Measurements from ENCODE around the gene RIN3. TPM values are rescaled to one million over a fixed set of nuclear protein-coding genes. Genes with fewer than 3 reads are reported as not detected.

RIN3 gene
- total RNA-seq, 1 donor from 2014 or later = 70.6 TPM

- no peaks in the 10 kb centered on the region for H3K27me3 ChIP-seq (ENCODE audit: low read depth)
- H3K9me3 ChIP-seq = no peaks in the 10 kb centered on the region
- intact Hi-C loops (cut with DNase I) = no loop called here
- H3K36me3 ChIP-seq = peaks cover 54% of the 10 kb centered on the region
- peaks cover 57% of the 10 kb centered on the region for H3K4me1 ChIP-seq
- DNase-seq (no peak), ATAC-seq (no peak)
- no peak overlapping the region for H3K4me3 ChIP-seq
- TF ChIP-seq CTCF (IDR thresholded peaks at IDR 0.05) = no peak
- H3K27ac ChIP-seq = peak overlapping the region; percentile 80
These were observed 147.0 kb downstream of the RIN3 start for GRCh38 chr14:92660571-92660970.

- no peaks in the 10 kb centered on the region for H3K9me3 ChIP-seq
- no peak overlapping the region for H3K27ac ChIP-seq
- TF ChIP-seq CTCF (IDR thresholded peaks at IDR 0.05) = no peak
- intact Hi-C loops (cut with DNase I) = no loop called here
- H3K4me3 ChIP-seq = no peak overlapping the region
- peaks cover 45% of the 10 kb centered on the region for H3K4me1 ChIP-seq
- no peak for DNase-seq
- no peak for ATAC-seq
- no peaks in the 10 kb centered on the region for H3K27me3 ChIP-seq (ENCODE audit: low read depth)
- H3K36me3 ChIP-seq = peaks cover 72% of the 10 kb centered on the region
These were observed 149.5 kb downstream of the RIN3 start for GRCh38 chr14:92663049-92663448.

GRCh38 chr14:92665661-92666110 is 152.1 kb downstream of the RIN3 start:
- intact Hi-C loops (cut with DNase I) = no loop called here
- peak; percentile 48 to 61 for ATAC-seq
- peaks cover 55% of the 10 kb centered on the region for H3K36me3 ChIP-seq

GRCh38 chr14:92666251-92666650 is 152.7 kb downstream of the RIN3 start:
- H3K4me1 ChIP-seq = peaks cover 32% of the 10 kb centered on the region
- intact Hi-C loops (cut with DNase I) = no loop called here
- DNase-seq (no peak), ATAC-seq (no peak)
- H3K9me3 ChIP-seq = no peaks in the 10 kb centered on the region
- no peak for TF ChIP-seq CTCF (IDR thresholded peaks at IDR 0.05)
- no peak overlapping the region for H3K27ac ChIP-seq
- no peaks in the 10 kb centered on the region for H3K27me3 ChIP-seq (ENCODE audit: low read depth)
- peaks cover 49% of the 10 kb centered on the region for H3K36me3 ChIP-seq
- no peak overlapping the region for H3K4me3 ChIP-seq

More at GRCh38 chr14:92665661-92666110, 152.1 kb downstream of the RIN3 start:
- Histone ChIP-seq H3K27ac (no peak overlapping the region), H3K4me1 (peaks cover 37% of the 10 kb centered on the region), H3K4me3 (no peak overlapping the region), H3K27me3 (ENCODE audit: low read depth) (no peaks in the 10 kb centered on the region), H3K9me3 (no peaks in the 10 kb centered on the region)
- no peak for DNase-seq
- TF ChIP-seq CTCF (IDR thresholded peaks at IDR 0.05) = no peak

- Histone ChIP-seq H3K27me3 (ENCODE audit: low read depth) (no peaks in the 10 kb centered on the region), H3K27ac (no peak overlapping the region), H3K36me3 (peaks cover 27% of the 10 kb centered on the region), H3K9me3 (no peaks in the 10 kb centered on the region), H3K4me3 (no peak overlapping the region), H3K4me1 (peaks cover 26% of the 10 kb centered on the region)
- intact Hi-C loops (cut with DNase I) = no loop called here
- ATAC-seq (no peak), DNase-seq (peak; percentile 17)
- TF ChIP-seq CTCF (IDR thresholded peaks at IDR 0.05) = no peak
These were observed 154.8 kb downstream of the RIN3 start for GRCh38 chr14:92668276-92668973.

Data from lower lobe of right lung (tissue), 2 donors.